Measurements from ENCODE around the gene PHB1.

PHB1 gene

DNA sequence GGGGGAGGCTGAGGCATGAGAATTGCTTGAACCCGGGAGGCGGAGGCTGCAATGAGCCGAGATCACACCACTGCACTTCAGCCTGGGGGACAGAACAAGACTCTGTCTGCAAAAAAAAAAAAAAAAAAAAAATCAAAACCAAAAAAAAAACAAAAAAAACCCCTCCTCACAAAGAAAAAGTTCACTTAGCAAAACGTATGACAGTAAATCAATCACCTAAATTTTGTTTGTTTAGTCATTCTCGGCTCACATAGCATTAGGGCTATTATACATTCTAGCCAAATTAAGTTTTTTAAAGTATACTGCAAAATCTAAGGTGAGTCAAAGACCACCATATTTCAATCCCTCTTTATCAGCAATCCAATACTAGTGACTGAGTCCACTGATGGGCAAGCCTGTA is 58.4 kb downstream of the PHB1 start:
- no peak for DNase-seq

All from hypothalamus (tissue), 51 donors.